Retina (tissue), 1 donor: ENCODE data around the gene AREL1.

Source experiments
- DNase-seq: peaks from one replicate; pipeline ENCODE4 v3.0.0-alpha.2; 2016

Gene AREL1

DNA sequence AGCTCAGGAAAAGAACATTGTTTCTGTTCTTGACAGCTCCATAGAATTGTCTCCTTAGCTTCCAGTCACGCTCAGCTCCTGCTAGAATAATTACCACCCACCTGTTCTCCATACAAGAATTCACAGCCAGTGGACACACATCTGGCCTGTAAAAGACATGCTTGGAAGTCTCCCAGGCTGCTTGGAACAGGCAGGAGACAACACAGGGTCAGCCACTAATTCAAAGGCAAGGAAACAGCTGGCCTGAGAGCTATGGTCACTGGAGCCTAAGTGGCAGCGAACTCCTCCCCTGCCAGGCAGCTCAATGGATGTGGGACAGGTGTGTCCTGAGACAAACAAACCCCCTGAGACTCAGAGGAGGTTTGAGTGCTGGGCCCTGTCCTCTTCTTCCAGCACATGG is 77.9 kb downstream of the AREL1 start:
- DNase-seq = no peak

DNA sequence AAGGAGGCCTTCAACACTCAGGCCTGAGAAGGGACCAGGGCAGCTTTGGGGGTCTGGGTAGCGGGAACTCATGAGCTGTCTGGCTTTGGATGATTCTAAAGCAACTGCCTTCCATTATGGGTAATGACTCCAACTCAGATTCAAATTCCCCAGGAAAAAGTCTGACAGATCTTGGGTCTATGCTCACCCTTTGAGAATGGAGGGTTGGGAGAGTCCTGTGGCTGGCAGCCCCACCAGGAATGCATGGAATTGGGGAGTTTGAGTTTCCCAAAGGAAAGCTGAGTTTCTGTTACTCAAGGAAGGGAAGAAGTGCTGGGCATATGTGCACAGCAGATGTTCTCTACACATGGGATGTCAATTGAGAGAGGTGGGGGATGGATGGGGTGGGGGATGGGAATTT is 78.4 kb downstream of the AREL1 start:
- no peak for DNase-seq

GRCh38 chr14:74630881-74631690 is 81.8 kb downstream of the AREL1 start:
- no peak for DNase-seq

GRCh38 chr14:74628418-74628817 is 84.5 kb downstream of the AREL1 start:
- DNase-seq = no peak

GRCh38 chr14:74627076-74627475 is 85.8 kb downstream of the AREL1 start:
- no peak for DNase-seq

DNA sequence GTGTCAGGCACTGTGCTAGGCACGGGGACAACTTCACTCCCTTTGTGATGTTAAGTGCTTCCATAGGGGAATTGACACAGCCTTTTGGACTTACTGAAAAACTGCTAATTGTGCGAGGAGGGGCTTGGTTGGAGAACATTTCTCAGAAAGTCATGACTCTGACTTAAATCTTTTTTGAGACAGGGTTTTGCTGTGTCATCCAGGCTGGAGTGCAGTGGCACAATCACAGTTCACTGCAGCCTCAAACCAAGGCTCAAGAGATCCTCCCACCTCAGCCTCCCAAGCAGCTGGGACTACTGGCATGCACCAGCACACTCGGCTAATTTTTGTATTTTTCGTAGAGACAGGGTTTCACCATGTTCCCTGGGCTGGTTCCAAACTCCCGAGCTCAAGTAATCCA is 90.6 kb downstream of the AREL1 start:
- DNase-seq = no peak

GRCh38 chr14:74621556-74621955 is 91.3 kb downstream of the AREL1 start:
- no peak for DNase-seq

- DNase-seq = no peak
These were observed 92.0 kb downstream of the AREL1 start for GRCh38 chr14:74620923-74621322.

DNA sequence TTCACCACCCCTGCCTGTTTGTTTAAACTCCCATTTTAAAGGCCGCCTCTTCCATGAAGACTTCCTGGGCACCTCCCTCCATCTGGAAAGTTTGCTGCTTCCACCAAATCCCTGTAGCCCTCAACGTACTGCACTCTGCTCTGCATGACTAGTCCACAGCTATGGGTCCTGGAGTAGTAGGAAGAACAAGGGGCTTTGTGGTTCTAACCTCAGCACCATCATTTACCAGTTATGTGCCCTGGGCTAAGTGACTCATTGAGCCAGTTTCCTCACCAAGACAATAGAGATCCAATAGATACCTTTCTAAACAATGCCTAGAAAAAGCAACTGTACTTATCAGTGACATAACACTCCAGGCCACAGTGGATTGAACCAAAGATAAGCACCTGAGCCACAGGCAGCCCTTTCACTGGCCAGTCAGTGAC is 92.4 kb downstream of the AREL1 start:
- no peak for DNase-seq

DNA sequence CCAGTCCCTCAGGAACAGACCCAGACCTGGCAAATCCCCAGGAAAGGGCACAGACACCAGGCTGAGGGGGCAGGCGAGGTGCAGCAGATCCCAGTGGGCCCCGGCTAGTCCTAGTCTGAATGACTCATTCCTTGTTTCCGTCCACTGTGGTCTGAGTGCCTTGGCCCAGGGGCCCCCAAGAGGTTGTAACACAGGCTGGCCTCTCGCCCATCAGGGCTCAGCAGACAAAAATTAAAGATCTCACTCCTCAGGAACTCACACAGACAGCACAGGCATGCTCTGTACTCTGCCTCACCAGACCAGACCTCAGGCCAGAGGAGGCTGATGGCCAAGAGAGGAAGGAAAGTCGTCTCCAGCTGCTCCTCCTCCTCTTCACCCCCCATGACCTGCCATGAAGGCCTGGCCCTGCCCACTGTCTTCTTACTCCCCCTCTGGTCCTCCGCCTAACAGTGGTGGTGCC is 93.2 kb downstream of the AREL1 start:
- no peak for DNase-seq

DNA sequence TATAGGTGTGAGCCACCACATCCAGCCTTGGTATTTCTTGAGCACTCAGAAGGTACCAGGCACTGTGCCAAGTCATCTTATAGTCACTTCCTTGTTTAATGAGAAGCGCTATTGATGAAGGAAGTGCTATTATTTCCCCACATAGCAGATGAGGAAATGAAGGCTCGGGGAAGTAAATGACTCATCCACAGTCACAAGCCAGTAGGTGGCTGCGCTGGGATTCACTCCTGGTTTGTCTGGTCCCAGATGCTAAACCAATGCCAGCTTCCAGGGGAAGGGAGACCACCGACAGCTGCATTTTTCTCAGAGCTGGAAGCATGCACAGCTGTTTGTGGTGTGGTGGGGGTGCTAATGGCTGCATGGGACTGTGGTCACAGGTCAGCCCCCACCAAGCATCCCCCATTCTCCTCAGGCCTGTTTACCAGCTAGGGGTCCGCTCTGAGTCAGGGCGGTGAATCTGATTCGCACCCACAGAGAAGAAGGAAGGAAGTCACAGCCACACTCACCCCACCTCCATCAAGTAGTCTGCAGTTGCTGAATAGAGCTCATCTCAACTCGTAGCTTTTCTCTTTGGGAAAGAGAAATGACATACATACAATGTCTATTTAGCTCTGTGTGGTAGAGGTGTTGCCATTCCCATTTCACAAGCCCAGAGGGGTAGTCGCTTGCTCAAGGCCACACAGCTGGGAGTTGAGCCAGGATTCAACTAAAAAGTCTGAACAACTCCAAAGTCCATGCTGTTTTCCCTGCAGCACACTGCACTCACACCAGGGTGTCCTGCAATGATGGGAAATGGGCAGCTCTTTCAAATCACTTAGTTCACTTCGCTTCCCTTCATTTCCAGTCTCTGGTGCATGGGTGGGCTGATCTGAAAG is 94.6 kb downstream of the AREL1 start:
- DNase-seq = no peak

- no peak for DNase-seq
These were observed 95.7 kb downstream of the AREL1 start for GRCh38 chr14:74616996-74617700.

- DNase-seq = no peak
These were observed 96.4 kb downstream of the AREL1 start for GRCh38 chr14:74616507-74616906.

DNA sequence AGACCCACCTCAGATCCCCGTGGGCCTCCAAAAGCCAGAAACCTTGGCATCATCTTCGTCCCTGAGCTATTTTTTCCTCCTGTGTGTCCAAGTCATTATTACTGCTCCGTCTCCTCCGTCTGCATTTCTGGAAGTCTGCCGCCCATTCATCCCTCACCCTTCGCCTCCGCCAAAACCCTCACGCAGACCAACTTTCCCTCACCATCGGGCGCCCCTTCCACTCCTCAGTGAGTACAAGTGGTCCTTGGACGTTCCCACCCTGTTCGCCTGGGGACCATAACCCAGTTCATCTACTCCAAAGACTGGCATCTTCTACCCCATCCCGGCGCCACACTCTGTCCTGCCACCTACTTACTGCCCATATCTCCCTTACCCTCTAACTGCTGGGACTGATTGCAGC is 97.1 kb downstream of the AREL1 start:
- no peak for DNase-seq

DNA sequence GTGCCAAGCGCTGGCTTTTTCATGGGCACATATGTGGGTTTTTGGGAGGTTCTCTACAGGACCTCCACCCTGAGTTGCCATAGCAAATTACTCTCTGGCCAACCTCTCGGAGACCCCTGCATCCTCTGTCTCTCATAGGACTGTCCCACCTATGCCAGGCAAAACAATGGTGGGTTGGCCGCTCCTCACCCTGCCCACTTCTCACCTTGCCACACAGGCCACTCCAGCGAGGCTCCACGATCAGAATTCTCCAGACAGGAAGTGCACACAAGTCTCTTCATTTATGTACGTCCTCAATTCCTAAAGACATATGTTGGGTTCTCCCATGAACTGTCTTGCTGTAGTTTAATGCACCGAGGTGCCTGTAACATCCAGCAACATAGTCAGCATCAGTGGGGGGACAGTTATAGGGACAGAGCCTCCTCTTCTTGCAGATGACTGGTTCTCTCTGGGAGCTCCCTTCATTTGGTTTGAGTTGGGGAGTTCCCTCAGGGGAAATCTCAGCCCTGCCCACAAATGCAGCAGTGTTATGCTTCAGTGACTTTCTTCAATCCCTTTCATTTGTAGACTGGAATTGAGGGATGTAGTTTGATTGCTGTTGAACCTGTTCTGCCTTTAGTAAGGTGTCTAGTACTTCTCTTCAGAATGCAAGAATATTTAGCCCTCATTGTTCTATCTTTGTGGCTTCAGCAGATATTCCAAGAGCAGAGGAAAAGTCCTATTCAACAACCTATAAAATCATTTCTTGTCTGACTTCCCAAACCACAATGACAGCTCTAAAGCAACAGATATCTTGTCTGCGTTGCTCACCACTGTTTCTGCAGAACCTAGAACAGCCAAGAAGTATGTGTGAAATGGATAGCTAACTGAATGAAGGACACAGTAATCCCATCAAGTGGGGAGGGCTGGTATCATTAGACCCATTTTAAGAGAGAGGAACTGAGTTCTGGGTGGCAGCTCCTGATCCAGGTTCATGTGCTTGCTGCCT is 98.1 kb downstream of the AREL1 start:
- no peak for DNase-seq

GRCh38 chr14:74613211-74613914 is 99.5 kb downstream of the AREL1 start:
- peak; percentile 29 for DNase-seq

DNA sequence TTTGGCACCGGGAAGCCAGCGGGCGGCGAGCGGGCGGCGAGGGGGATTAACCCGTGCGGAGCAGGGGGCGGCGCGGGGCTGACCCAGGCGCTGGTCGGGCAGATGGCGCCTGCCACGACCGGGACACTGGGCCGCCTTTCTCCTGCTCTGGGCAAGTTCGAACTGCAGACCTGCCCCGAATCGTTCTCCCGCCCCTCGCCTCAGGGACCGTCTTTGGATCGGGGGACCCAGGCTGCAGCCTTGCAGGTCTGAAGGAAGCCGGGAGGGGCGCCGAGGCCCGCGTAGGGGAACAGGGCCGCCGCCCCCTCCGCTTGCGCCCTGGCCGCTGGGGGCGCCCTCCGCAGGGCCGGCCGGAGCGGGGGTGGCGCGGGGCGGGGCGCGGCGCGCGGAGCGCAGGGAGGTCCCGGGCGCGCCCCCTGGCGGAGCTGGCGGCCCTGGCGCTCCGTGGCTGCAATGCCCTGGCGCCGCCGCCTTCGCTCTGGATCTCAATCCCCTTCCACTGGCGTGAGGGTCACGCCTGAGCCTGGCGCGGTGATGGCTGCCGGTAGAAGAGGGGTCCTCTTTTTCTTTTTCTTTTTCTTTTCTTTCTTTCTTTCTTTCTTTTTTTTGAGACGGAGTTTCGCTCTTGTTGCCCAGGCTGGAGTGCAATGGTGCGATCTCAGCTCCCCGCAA is 100.4 kb downstream of the AREL1 start:
- peak; percentile 85 for DNase-seq

GRCh38 chr14:74611650-74612349 is 101.1 kb downstream of the AREL1 start, which contains the start of gene LTBP2:
LTBP2 (minus strand) TSS chr14:74612237; CDS start chr14:74611944, 293 bp downstream.
- peak; percentile 80 for DNase-seq
